ENCODE data around the gene TJAP1. TPM values are rescaled to one million over a fixed set of nuclear protein-coding genes. Genes with fewer than 3 reads are reported as not detected.

Gene TJAP1
- total and polyA plus RNA-seq, 2 of the 8 experiments (the other 6 are each of a cell fraction or from before 2014, with no cell fraction given) = 30.7 to 40.4 TPM

GRCh38 chr6:43494766-43495165 is 17.4 kb downstream of the TJAP1 start (continued):
- no peak for TF ChIP-seq CHD7 (IDR thresholded peaks at IDR 0.05; ENCODE audit: insufficient replicate concordance, low read length)
- TF ChIP-seq EP300 (IDR thresholded peaks at IDR 0.05; ENCODE audit: borderline replicate concordance in 1 of 2, low read depth in 2 of 2, low read length in 2 of 2) = no peak
- no peak for TF ChIP-seq POLR2AphosphoS5 (IDR thresholded peaks at IDR 0.05; ENCODE audit: low read depth, low read length)

Data from H1 (cell line).